Measurements from ENCODE around the gene PRRT4. TPM values are rescaled to one million over a fixed set of nuclear protein-coding genes. Genes with fewer than 3 reads are reported as not detected.

Gene PRRT4
- total and polyA plus RNA-seq, 4 donors: 0.12 to 1.3 (median 0.59) TPM

DNA sequence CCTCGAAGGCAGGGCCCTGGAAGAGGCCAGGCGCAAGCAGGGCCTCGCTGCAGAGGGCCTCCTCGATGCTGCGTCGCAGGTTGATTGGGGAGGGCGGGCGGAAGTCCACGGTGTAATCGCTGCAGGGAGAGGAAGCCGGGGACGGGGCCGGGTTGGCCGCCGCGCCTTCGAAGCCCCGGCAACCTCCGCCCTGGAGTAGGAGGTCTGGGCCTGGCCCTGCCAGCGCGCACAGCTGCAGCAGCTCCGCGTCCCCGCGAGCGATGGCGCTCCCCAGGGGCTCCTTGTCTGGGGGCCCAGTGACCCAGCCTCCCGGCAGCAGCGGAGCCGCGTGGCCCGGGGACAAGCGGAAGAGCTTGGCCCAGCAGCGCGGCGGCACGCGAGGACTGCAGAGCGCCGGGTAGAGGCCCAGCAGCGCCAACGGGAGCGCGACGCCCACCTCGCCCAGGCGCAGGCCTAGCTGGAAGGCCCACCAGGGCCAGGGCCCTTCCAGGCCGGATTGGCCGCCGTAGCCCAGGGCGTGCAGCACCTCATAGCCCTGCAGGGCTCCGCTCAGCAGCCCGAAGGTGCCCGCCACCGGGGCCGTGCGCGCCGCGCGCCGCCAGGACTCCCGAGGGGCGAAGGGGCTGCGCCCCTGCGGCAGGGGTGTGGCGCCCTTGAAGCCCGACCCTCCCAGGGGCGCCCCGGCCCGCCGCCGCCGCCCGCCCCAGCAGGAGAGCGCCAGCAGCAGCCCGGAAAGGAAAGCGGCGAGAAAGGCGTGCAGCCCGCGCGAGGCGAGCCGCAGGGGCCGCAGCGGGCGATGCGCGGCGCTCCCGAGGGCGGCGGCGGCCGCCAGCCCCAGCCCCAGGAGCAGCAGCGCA lies 10.0 kb downstream of the PRRT4 start:
- no peak overlapping the region for H3K27ac ChIP-seq (ENCODE audit: low read depth in 1 of 2, low read length in 1 of 2)
- peak in 2 of 3 donors; percentile 8 to 33 for DNase-seq
- ATAC-seq (ENCODE audit: insufficient read depth, low FRiP score): no peak
- no peaks in the 10 kb centered on the region for H3K36me3 ChIP-seq (ENCODE audit: control insufficient read depth in 4 of 4, insufficient read depth in 4 of 4, low read length in 4 of 4)
- WGBS, 2 donors: 13 to 14% methylated on average over 62 to 97 of the region's 97 CpGs
- H3K4me3 ChIP-seq: no peak overlapping the region
- H3K9ac ChIP-seq (ENCODE audit: insufficient read depth in 1 of 2, low read length in 2 of 2): no peak overlapping the region
- H3K27me3 ChIP-seq (ENCODE audit: control insufficient read depth in 3 of 3, insufficient read depth in 3 of 3, low read length in 2 of 3): peaks cover 4 to 28% (median 16%) of the 10 kb centered on the region in 3 donors
- TF ChIP-seq CTCF (IDR thresholded peaks at IDR 0.05; ENCODE audit: control extremely low read depth, extremely low read depth): no peak
- no peaks in the 10 kb centered on the region for H3K9me3 ChIP-seq (ENCODE audit: control insufficient read depth in 4 of 4, insufficient read depth in 3 of 4, low read length in 3 of 4)
- peaks cover 3 to 9% (median 5%) of the 10 kb centered on the region in 5 donors for H3K4me1 ChIP-seq (ENCODE audit: control insufficient read depth in 5 of 5, insufficient read depth in 5 of 5, low read length in 5 of 5)

DNA sequence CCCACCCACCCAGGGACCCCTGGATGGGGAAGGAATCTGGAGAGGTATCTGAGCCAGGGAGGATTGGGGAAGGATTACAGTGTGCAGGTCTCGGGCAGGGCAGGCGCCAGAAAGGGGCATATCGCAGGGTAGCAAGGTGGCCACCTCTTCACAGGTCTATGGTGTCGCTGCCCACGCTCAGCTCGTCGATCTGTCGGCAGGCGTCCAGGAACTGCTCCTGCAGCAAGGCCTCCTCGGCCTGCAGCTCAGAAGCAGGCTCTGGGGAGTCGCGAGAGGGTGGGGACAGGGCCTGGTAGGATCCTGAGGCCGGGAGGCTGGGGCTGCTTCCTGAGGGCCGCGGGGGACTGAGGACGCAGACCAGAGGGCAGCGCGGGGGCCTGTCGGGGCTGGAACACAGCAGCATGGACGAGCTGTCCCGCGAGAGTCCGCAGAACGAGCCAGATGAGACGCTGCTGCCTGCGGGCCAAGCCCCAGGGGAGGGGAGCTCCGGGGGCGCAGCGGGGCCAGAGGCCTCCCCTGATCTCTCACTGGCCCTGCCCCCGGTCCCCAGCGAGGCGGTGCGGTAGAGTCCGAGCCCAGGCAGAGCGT lies 10.7 kb downstream of the PRRT4 start:
- H3K9ac ChIP-seq (ENCODE audit: insufficient read depth in 1 of 2, low read length in 2 of 2): no peak overlapping the region
- DNase-seq (no peak), ATAC-seq (ENCODE audit: insufficient read depth, low FRiP score) (no peak)
- 72 to 79% methylated on average over 35 of the region's 35 CpGs for WGBS, 2 donors
- H3K27ac ChIP-seq (ENCODE audit: low read depth in 1 of 2, low read length in 1 of 2): no peak overlapping the region
- no peaks in the 10 kb centered on the region for H3K9me3 ChIP-seq (ENCODE audit: control insufficient read depth in 4 of 4, insufficient read depth in 3 of 4, low read length in 3 of 4)
- H3K4me3 ChIP-seq: no peak overlapping the region
- peaks cover 3 to 9% (median 5%) of the 10 kb centered on the region in 5 donors for H3K4me1 ChIP-seq (ENCODE audit: control insufficient read depth in 5 of 5, insufficient read depth in 5 of 5, low read length in 5 of 5)
- TF ChIP-seq CTCF (IDR thresholded peaks at IDR 0.05; ENCODE audit: control extremely low read depth, extremely low read depth): no peak
- peaks cover 4 to 28% (median 16%) of the 10 kb centered on the region in 3 donors for H3K27me3 ChIP-seq (ENCODE audit: control insufficient read depth in 3 of 3, insufficient read depth in 3 of 3, low read length in 2 of 3)
- no peaks in the 10 kb centered on the region for H3K36me3 ChIP-seq (ENCODE audit: control insufficient read depth in 4 of 4, insufficient read depth in 4 of 4, low read length in 4 of 4)

DNA sequence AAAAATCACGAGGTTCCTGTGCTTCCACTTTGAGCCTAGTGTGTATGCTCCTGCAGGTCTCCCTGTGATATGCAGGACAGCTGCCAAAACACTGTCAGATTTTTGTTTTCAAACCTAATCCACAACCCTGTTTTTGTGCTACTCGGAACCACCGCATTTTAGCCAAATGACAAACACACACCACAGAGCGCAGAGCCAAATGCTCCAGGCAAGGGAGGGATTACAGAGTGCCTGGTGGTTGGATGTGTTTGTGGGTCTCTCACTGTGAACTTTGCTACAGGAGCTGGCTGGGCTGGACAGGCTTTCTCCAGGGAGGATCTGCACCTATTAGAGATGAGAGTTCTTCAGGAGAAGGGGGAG lies 12.0 kb downstream of the PRRT4 start:
- ATAC-seq (ENCODE audit: insufficient read depth, low FRiP score) (no peak), DNase-seq (peak in 1 of 3 donors; percentile 4)
- H3K4me1 ChIP-seq (ENCODE audit: control insufficient read depth in 5 of 5, insufficient read depth in 5 of 5, low read length in 5 of 5): peaks cover 3 to 9% (median 5%) of the 10 kb centered on the region in 5 donors
- no peak for TF ChIP-seq CTCF (IDR thresholded peaks at IDR 0.05; ENCODE audit: control extremely low read depth, extremely low read depth)
- H3K9me3 ChIP-seq (ENCODE audit: control insufficient read depth in 4 of 4, insufficient read depth in 3 of 4, low read length in 3 of 4): no peaks in the 10 kb centered on the region
- no peak overlapping the region for H3K27ac ChIP-seq (ENCODE audit: low read depth in 1 of 2, low read length in 1 of 2)
- no peak overlapping the region for H3K9ac ChIP-seq (ENCODE audit: insufficient read depth in 1 of 2, low read length in 2 of 2)
- H3K27me3 ChIP-seq (ENCODE audit: control insufficient read depth in 3 of 3, insufficient read depth in 3 of 3, low read length in 2 of 3): peaks cover 4 to 28% (median 16%) of the 10 kb centered on the region in 3 donors
- no peaks in the 10 kb centered on the region for H3K36me3 ChIP-seq (ENCODE audit: control insufficient read depth in 4 of 4, insufficient read depth in 4 of 4, low read length in 4 of 4)
- WGBS, 2 donors: 50 to 52% methylated on average over 4 of the region's 4 CpGs
- no peak overlapping the region for H3K4me3 ChIP-seq

All from lung (tissue), 12 donors.